GM19455 (cell line): ENCODE measurements around the gene PRKCH.

ENCODE experiments used
- ATAC-seq: cut with Tn5 transposase; IDR thresholded peaks from one replicate; pipeline ENCODE4 v1.9.1; 2021; ENCODE audit not compliant: unreplicated experiment

The PRKCH gene

GRCh38 chr14:61360796-61361525 lies 39.6 kb downstream of the PRKCH start:
- ATAC-seq: no peak

- no peak for ATAC-seq
Observed at GRCh38 chr14:61362072-61362750, 40.8 kb downstream of the PRKCH start.

GRCh38 chr14:61364243-61364642 lies 42.9 kb downstream of the PRKCH start:
- no peak for ATAC-seq

- ATAC-seq: no peak
Observed at GRCh38 chr14:61365667-61366212, 44.4 kb downstream of the PRKCH start.

GRCh38 chr14:61368114-61368710 lies 46.8 kb downstream of the PRKCH start:
- ATAC-seq: no peak

GRCh38 chr14:61368781-61369453 lies 47.5 kb downstream of the PRKCH start:
- no peak for ATAC-seq

- ATAC-seq: no peak
Observed at GRCh38 chr14:61369454-61369810, 48.1 kb downstream of the PRKCH start.

GRCh38 chr14:61372379-61372778 lies 51.0 kb downstream of the PRKCH start:
- ATAC-seq: no peak

GRCh38 chr14:61372842-61373555 lies 51.6 kb downstream of the PRKCH start:
- ATAC-seq: no peak

- ATAC-seq: no peak
Observed at GRCh38 chr14:61374284-61374683, 52.9 kb downstream of the PRKCH start.

- ATAC-seq: no peak
Observed at GRCh38 chr14:61375218-61375617, 53.8 kb downstream of the PRKCH start.

- ATAC-seq: no peak
Observed at GRCh38 chr14:61376314-61376713, 54.9 kb downstream of the PRKCH start.

- no peak for ATAC-seq
Observed at GRCh38 chr14:61377749-61378148, 56.4 kb downstream of the PRKCH start.

GRCh38 chr14:61379639-61380184 lies 58.3 kb downstream of the PRKCH start:
- no peak for ATAC-seq

GRCh38 chr14:61380984-61381383 lies 59.6 kb downstream of the PRKCH start:
- no peak for ATAC-seq

- ATAC-seq: no peak
Observed at GRCh38 chr14:61381553-61381952, 60.2 kb downstream of the PRKCH start.

GRCh38 chr14:61382842-61383241 lies 61.5 kb downstream of the PRKCH start:
- ATAC-seq: no peak

- no peak for ATAC-seq
Observed at GRCh38 chr14:61385002-61385685, 63.8 kb downstream of the PRKCH start.

- no peak for ATAC-seq
Observed at GRCh38 chr14:61386173-61386772, 64.9 kb downstream of the PRKCH start.

- ATAC-seq: no peak
Observed at GRCh38 chr14:61387076-61387475, 65.7 kb downstream of the PRKCH start.
